Activated CD4-positive, alpha-beta T cell treated with anti-CD3 and anti-CD28 coated beads, Interleukin-2, amount 50 U/mL, for 4 hours (primary cell): ENCODE results near the gene LAMB4.

Experiments used
- DNase-seq, 2 experiments: peaks; one replicate each; pipeline ENCODE4 v3.0.0-alpha.2; 2020

Gene LAMB4

DNA sequence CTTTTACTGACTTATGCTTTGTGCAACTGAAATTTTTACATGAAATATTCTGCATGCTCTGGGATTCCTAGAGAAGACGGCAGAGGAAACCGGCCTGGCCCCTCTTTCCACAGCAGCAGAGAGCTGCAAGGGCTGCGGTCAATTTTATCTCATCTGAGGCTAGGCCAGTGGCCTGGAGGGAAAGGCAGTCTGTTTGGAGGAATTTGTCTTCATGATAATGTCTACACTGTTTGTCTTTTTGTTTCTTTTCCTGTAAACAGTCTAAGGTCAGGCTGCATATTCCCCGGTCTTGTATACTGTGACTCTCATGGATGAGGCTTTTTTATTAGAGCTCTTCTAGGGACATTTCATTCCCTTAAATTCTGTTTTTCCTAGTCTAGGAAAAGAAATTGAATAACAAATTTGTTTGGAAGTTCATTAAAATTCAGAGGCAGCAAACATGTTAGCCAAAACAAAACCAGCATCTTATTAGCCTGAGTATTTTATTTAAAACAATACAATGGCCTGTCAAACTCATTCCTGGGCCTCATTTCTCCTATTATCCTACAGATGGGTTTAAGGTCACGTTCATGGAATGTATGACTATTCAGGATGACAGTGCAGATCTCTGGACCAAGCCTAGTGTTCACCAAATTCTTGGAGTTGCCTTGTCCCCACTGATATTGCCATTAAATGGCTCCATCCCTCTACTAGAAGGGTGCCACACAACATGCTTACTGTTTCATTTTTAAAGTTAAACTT lies 26.4 kb downstream of the LAMB4 start:
- DNase-seq, result no peak

DNA sequence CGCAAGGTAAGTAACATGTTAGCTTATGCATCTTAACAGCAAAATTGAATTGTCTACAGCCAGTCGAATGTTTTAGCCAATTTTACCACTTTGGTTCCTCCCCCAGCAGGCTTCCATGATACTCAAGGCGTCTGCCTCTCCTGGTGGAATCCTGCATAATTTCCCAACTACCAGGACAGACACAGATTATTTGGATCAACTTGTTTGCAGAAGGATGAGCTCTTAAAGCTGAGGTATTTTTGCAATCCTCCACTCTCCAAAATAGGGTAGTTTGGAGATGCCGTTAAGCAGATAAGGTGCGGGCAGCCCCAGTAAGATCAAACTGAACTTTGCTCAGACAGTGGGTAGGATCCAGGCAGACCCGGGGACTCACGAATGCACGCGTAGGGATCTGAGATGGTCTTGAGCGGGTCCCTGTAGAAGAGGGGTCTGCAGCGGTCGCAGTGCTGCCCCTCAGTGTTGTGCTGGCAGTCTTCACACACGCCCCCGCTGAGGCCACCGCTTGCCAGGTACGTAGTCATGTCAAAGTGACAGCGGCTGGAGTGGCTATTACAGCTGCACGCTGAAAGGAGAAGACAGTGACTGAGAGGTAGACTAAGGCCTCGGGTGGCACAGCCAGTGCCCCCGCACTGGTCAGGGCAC lies 27.4 kb downstream of the LAMB4 start:
- no peak for DNase-seq

GRCh38 chr7:108101759-108102158 lies 28.4 kb downstream of the LAMB4 start:
- no peak for DNase-seq

- DNase-seq, result no peak
Measured at GRCh38 chr7:108099713-108100112, 30.4 kb downstream of the LAMB4 start.

- no peak for DNase-seq
Measured at GRCh38 chr7:108097703-108098102, 32.5 kb downstream of the LAMB4 start.

DNA sequence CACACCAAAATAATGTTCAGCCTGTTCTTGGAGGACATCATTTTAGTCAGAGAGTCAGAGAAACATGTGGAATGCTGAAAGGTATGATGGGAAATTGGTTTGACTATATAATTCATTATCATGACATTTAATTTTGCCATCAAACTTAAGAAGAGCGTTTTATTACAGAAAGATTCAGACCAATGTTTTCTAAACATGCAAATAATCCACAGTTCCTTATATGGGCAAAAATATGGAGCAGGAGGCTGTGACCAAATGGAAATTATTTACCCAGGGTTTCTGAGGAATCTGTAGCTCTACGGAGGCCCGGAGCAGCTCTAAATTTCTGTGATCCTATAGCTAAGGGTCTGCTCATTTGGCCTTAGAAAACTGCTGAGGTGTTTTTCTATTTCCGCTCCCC lies 33.2 kb downstream of the LAMB4 start:
- DNase-seq, result no peak

DNA sequence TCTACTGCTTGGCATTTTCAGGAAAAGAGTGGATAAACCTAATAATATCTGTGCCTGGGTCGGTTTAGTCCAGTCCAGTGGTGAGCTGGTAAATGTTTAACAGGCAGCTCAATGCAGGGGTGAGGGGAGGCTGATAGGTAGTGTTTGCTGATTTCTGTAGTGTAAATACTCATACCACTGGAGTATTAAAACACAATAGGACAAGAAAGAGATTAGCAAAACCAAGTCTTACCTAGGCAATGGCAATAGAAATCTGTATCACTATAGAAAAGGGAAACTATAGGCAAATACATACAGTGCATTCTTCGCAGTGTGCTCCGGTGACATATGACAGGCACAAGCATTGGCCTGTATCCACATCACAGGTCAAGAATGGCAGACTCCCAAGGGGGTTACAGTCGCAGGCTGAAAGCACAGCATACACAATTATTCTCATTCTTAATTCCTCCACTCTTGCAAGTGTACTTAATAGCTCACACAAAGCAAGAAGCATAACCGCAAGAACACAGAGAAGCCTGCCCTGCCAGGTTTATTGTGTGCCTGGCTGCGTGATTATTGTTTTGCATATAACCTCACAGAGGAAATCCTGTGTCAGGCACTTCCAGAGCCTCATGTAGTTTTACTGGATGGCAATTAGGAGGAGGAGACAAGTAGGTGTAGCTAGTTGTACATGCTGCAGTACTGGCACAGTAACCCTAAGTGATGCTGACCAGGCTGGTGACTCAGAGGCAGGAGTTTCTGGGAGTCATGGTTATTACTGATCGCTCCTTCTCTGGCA lies 35.0 kb downstream of the LAMB4 start:
- DNase-seq, result no peak

- no peak for DNase-seq
Measured at GRCh38 chr7:108094346-108094745, 35.8 kb downstream of the LAMB4 start.

DNA sequence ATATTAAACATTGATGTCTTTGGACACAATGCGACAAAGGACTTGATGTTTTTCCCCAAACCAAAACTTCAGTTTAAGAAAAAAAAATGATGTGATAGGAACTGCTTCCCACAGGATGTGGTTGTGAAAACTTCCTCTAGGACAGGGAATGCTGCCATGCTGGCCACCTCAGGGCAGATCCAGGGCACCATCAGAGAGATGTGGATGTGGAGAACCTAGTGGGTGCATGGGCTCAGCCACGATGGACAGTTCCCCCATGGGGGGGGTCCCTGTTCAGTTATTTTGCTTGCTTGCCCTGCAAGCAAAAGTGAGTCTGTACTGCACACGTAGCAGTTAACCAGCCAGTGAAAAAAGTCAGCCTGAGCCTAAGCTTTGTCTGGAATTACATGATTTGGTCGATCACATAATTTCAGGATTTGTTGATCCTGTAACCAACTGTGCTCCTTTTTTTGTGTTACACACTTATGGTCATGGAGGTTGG lies 36.3 kb downstream of the LAMB4 start:
- DNase-seq, result no peak

DNA sequence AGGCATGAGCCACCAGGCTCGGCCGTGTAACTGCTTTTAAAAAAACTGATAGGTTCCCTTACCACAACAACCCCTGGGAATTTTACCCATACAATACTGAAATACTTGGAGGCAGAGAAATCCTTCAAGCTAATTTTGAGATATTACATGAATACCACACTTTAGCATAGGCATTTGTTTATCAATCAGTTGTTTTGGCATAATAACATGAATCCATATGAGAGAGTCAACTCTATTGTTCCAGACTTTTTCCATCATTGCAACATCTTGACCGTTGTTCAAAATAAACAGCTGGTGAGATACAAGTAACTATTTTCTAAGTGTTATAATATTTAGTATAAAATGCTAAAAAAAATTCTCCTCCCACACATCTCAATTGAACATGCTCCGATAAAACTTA lies 36.8 kb downstream of the LAMB4 start:
- no peak for DNase-seq

DNA sequence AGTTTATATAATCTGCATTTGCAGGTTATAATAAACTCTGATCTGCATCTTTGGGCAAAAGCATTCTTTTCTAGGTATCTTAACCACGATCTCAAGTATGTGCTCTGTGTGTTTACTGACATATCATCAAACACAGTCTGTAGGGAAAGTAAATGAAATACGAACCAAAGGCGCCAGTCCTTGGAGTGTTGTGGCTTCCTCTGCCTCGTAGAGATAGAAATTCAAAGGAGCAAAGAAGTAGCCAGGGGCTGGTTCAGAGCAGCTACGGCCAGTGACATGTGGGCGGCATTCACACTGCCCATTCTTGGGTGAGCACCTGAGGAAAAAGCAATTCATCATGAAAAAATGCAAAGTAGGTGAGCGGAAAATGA lies 38.7 kb downstream of the LAMB4 start:
- DNase-seq, result no peak

DNA sequence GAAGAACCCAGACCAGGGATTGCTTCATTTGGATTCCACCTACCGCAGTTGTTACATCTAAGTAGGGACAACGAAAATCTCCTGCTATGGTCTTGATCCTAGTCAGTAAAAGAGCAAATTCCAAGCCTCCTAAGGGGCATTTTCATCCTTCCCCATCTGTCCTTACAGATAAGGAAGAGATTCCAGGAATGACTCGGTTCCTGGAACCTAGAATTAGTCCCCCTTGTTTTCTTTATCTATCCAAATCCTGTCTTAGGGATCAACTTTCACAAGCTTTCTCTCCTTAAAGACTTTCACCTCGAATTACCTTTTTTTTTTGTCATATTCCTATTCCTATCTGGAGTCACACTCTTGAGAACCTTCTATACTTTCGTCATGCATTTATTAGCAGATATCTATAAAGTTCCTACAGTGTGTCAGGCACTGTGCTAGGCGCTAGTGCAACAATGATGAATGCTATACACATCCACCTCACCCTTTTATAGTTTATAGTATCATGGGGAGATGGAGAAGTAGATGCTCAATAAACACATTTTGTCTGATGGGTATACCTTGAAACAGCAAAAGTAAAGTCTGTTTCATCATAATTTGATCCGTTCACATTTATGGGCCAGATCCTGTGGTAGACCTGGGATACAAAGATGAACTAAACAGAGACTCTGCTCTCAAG lies 39.2 kb downstream of the LAMB4 start:
- DNase-seq, result no peak

GRCh38 chr7:108089381-108089780 lies 40.8 kb downstream of the LAMB4 start:
- DNase-seq, result no peak

GRCh38 chr7:108088729-108089128 lies 41.4 kb downstream of the LAMB4 start:
- no peak for DNase-seq

DNA sequence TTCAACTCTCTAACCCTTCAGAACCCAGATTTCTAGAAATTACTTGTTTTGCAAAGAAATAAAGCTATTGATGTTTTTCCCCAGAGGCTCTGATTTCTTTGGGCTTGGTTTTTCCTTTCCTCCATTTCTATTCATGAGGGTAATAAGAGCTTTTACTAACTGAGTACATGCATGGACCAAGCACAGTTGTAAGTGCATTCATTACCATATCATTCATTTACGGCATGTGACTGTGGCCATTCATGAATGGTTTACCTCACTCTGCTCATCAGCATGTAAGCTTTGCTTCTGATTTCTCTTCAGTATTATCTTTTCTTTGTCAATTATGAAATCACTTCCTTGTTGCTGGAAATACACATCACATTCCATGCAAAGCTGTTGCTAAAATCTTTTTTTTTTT lies 42.4 kb downstream of the LAMB4 start:
- no peak for DNase-seq

- DNase-seq, result no peak
Measured at GRCh38 chr7:108086962-108087361, 43.2 kb downstream of the LAMB4 start.

DNA sequence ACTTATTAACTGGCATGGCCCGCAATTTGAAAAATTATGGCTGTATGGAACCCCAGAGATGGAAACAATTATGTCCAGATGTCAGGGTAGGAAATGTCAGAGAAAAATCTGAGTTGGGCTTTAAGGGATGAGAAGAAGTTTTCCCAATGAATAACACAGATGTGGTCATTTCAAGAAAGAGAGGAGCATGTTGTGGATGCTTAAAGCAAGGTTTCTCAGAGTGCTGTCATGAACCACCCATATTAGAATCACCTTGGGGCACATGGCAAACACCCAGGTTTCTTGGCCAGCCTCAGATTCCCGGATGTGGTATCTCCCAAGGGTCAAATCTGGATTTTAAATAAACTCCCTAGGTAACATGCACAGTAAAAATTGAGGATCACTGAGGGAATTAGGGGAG lies 43.6 kb downstream of the LAMB4 start:
- DNase-seq, result no peak

- no peak for DNase-seq
Measured at GRCh38 chr7:108083980-108084379, 46.2 kb downstream of the LAMB4 start.

DNA sequence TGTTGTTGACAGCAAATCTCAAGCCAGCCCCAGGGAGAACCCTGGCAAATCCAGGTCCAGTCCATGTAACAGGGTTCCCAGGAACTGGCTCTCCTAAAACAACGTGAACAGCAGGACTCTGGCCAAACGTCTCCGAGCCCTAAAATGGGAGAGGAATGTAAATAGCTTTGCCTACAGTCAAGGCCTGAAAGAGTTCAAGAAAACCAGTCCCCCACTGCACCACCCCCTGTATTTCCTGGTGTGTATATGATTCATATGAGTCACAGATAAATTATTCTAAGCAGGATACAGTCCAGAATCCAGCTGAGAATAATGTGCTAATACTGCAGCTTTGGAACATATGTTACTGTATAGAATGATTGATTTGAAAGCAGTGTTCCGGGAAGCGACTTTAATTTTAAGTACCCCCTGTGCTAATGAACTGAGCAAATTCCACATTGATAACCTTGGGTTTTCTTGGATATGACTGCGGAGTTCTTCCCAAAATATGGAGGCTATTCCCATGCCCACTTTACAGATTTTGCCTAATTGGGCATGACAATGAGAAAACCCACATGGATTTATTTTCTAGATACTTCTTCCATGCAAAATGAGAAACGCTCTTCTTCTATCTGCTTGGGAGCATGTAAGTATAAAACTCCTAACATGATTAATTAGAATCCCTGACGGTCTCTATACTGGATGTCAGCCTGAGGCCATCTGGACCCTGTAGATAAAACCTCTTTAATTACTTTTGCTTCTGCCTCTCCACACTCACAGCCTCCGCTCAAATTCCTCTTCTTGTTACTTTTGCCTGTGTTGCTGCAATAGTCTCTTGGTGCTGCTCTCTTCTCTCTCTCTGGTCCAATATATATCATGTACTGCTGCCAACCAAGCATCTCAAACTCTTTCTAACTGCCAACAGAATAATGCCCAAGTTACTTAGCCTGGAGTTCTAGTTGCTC lies 50.2 kb downstream of the LAMB4 start:
- DNase-seq, result no peak

DNA sequence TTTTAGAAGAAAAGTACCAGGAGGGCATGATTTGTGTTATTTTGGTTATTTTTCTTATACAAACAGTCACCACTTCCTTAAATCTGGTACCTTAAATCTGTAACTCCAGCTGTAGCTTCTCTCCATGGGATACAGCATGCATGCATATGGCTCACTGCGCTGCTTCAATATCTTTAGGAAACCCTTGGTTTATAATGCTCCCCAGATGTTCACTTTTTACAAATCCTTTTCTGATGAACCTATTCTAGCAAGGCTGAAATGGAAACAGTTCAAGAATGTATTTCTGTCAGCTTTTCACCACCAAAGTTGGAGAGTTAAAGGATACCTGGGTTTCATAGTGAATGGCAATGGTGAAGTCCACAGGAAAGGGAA lies 50.9 kb downstream of the LAMB4 start:
- no peak for DNase-seq

- no peak for DNase-seq
Measured at GRCh38 chr7:108078691-108079090, 51.5 kb downstream of the LAMB4 start.

- no peak for DNase-seq
Measured at GRCh38 chr7:108078211-108078673, 51.9 kb downstream of the LAMB4 start.
